WI38 (cell line): Measurements from ENCODE around the gene CCDC85A.

ENCODE experiments used
- H3K4me3 ChIP-seq: 2 replicates; pipeline ENCODE4 v1.5.1; 2011; ENCODE audit warnings: low read depth, mild to moderate bottlenecking, control low read depth, low read length
- CTCF ChIP-seq: IDR thresholded peaks from 2 replicates; pipeline ENCODE4 v1.5.1; 2012; ENCODE audit warnings: low read depth, mild to moderate bottlenecking, control low read depth, low read length

Gene CCDC85A

GRCh38 chr2:56285224-56285623 lies 101.4 kb downstream of the CCDC85A start:
- TF ChIP-seq CTCF: no peak
- no peak overlapping the region for H3K4me3 ChIP-seq

- TF ChIP-seq CTCF: no peak
- no peak overlapping the region for H3K4me3 ChIP-seq
These were observed 103.1 kb downstream of the CCDC85A start for GRCh38 chr2:56286936-56287335.

- no peak for TF ChIP-seq CTCF
- H3K4me3 ChIP-seq: no peak overlapping the region
These were observed 103.7 kb downstream of the CCDC85A start for GRCh38 chr2:56287508-56287907.

- TF ChIP-seq CTCF: no peak
- no peak overlapping the region for H3K4me3 ChIP-seq
These were observed 104.2 kb downstream of the CCDC85A start for GRCh38 chr2:56287974-56288373.

GRCh38 chr2:56288838-56289580 lies 105.2 kb downstream of the CCDC85A start:
- no peak for TF ChIP-seq CTCF
- H3K4me3 ChIP-seq: no peak overlapping the region

- H3K4me3 ChIP-seq: no peak overlapping the region
- no peak for TF ChIP-seq CTCF
These were observed 107.9 kb downstream of the CCDC85A start for GRCh38 chr2:56291711-56292110.

- H3K4me3 ChIP-seq: no peak overlapping the region
- no peak for TF ChIP-seq CTCF
These were observed 109.2 kb downstream of the CCDC85A start for GRCh38 chr2:56292951-56293350.
